CD4-positive, alpha-beta memory T cell (primary cell): ENCODE measurements around the gene NAA60. TPM values are rescaled to one million over a fixed set of nuclear protein-coding genes. Genes with fewer than 3 reads are reported as not detected.
A peak's percentile ranks its signal among the peaks of the same experiment; 100 is the strongest.
"Not testable (repeated sequence)": the region's sequence is repeated elsewhere in the genome, so short reads cannot be mapped to it uniquely, and the experiment has no call there.

Experiments
- CTCF ChIA-PET: fragments of 350-600 bp; sonication (Branson Sonifier 250); formaldehyde crosslinking; loops from one replicate; lab custom pipeline; 2021; ENCODE audit warnings: inconsistent platforms; ENCODE audit not compliant: partially characterized antibody; lab: Charles Lee
- POLR2A ChIA-PET: fragments of 350-600 bp; sonication (Branson Sonifier 250); formaldehyde crosslinking; loops from one replicate; lab custom pipeline; 2021; ENCODE audit not compliant: partially characterized antibody; lab: Charles Lee
- DNase-seq, 5 donors: peaks; one replicate each; pipeline versions ENCODE4 v3.0.0 to v3.0.0-alpha.2; 2020 to 2022; ENCODE audit warnings: mixed read lengths in 1 of 5
- H3K27ac ChIP-seq: one replicate; pipeline ENCODE4 v1.7.0; 2013; ENCODE audit warnings: low read depth, low read length
- H3K27me3 ChIP-seq: 2 replicates; pipeline ENCODE4 v1.7.0; 2013; ENCODE audit warnings: mild to moderate bottlenecking, low read length, moderate library complexity; ENCODE audit not compliant: insufficient read depth
- H3K36me3 ChIP-seq: 2 replicates; pipeline ENCODE4 v1.7.0; 2013; ENCODE audit warnings: mild to moderate bottlenecking, low read length, moderate library complexity; ENCODE audit not compliant: insufficient read depth
- H3K4me1 ChIP-seq: 2 replicates; pipeline ENCODE4 v1.7.0; 2013; ENCODE audit warnings: mild to moderate bottlenecking, low read length, moderate library complexity; ENCODE audit not compliant: insufficient read depth
- H3K4me3 ChIP-seq, 2 donors: one replicate each; pipeline ENCODE4 v1.7.0; 2013; ENCODE audit warnings: low read length in 2 of 2, mild to moderate bottlenecking in 1 of 2
- H3K9me3 ChIP-seq, 2 donors: one replicate each; pipeline ENCODE4 v1.7.0; 2013; ENCODE audit warnings: low read length in 2 of 2, control low read depth in 1 of 2; ENCODE audit not compliant: control insufficient read depth in 1 of 2
- H3K27ac Mint-ChIP-seq, 7 donors: one replicate each; pipeline ENCODE4 v1.8.0; 2020 to 2021; ENCODE audit warnings: mixed read lengths in 7 of 7, mild to moderate bottlenecking in 6 of 7, inconsistent platforms in 3 of 7, moderate library complexity in 3 of 7
- H3K27me3 Mint-ChIP-seq, 2 donors: one replicate each; pipeline ENCODE4 v1.8.0; 2020 to 2021; ENCODE audit warnings: mixed read lengths in 2 of 2
- H3K36me3 Mint-ChIP-seq, 2 donors: one replicate each; pipeline ENCODE4 v1.8.0; 2020 to 2021; ENCODE audit warnings: mixed read lengths in 2 of 2, inconsistent platforms in 1 of 2, mild to moderate bottlenecking in 1 of 2
- H3K4me1 Mint-ChIP-seq, 4 donors: one replicate each; pipeline ENCODE4 v1.8.0; 2020 to 2021; ENCODE audit warnings: mixed read lengths in 4 of 4, mild to moderate bottlenecking in 1 of 4
- H3K4me3 Mint-ChIP-seq, 8 donors: one replicate each; pipeline ENCODE4 v1.8.0; 2020 to 2021; ENCODE audit warnings: mixed read lengths in 8 of 8, mild to moderate bottlenecking in 7 of 8, moderate library complexity in 6 of 8, inconsistent platforms in 3 of 8
- H3K9me3 Mint-ChIP-seq, 8 donors: one replicate each; pipeline ENCODE4 v1.8.0; 2020 to 2021; ENCODE audit warnings: mixed read lengths in 8 of 8, mild to moderate bottlenecking in 5 of 8, inconsistent platforms in 3 of 8, moderate library complexity in 1 of 8
- intact Hi-C: fragments of 100-400 bp; cut with micrococcal nuclease; formaldehyde crosslinking; loops from one replicate; pipeline ENCODE4 v1.15.1; 2023
- polyA plus RNA-seq, 2 donors: library from polyadenylated mRNA; unstranded; fragments of 300-500 nt; fragmentation: Illumina TruSeq; gene quantifications; one replicate each; pipeline ENCODE4 v1.2.3, GENCODE V29; 2021
- total RNA-seq, 2 experiments: library from RNA; stranded (reverse); gene quantifications; one replicate each; pipeline ENCODE4 v1.2.3, GENCODE V29; 2021

Gene NAA60
- total and polyA plus RNA-seq, 4 experiments from 2014 or later = 28.2 to 62.9 (median 58.8) TPM

GRCh38 chr16:3469736-3470135 lies 26.3 kb downstream of the NAA60 start:
- Histone ChIP-seq H3K27ac (no peak overlapping the region), H3K9me3 (no peaks in the 10 kb centered on the region), H3K4me3 (no peak overlapping the region), H3K27me3 (no peaks in the 10 kb centered on the region), H3K36me3 (peaks cover 16% of the 10 kb centered on the region), H3K4me1 (peaks cover 9% of the 10 kb centered on the region)
- intact Hi-C loops = no loop called here
- Mint-ChIP-seq H3K27ac (peak overlapping the region in 2 of 7 donors; percentile 57 to 83), H3K4me3 (no peak overlapping the region), H3K9me3 (no peaks in the 10 kb centered on the region), H3K4me1 (peaks cover 33 to 76% (median 38%) of the 10 kb centered on the region in 4 donors), H3K27me3 (no peaks in the 10 kb centered on the region), H3K36me3 (peaks cover 25 to 30% of the 10 kb centered on the region in 2 donors)
- ChIA-PET CTCF (no interaction called here), POLR2A (interaction anchor here (0.7 kb wide), 1 partner anchor 21 kb away, joined by 3 read pairs; no protein-coding TSS in a partner anchor)
- no peak for DNase-seq

GRCh38 chr16:3470723-3471122 lies 27.2 kb downstream of the NAA60 start:
- Mint-ChIP-seq H3K4me3 (no peak overlapping the region), H3K4me1 (peaks cover 29 to 74% (median 32%) of the 10 kb centered on the region in 4 donors), H3K27me3 (no peaks in the 10 kb centered on the region), H3K36me3 (peaks cover 25 to 30% of the 10 kb centered on the region in 2 donors), H3K9me3 (no peaks in the 10 kb centered on the region), H3K27ac (peak overlapping the region in 3 of 7 donors; percentile 43 to 68 (median 44))
- POLR2A ChIA-PET = interaction anchor here (0.5 kb wide), 1 partner anchor 29 kb away, joined by 3 read pairs; no protein-coding TSS in a partner anchor
- CTCF ChIA-PET = no interaction called here
- Histone ChIP-seq H3K27me3 (no peaks in the 10 kb centered on the region), H3K4me1 (peaks cover 9% of the 10 kb centered on the region), H3K9me3 (no peaks in the 10 kb centered on the region), H3K4me3 (no peak overlapping the region), H3K27ac (no peak overlapping the region), H3K36me3 (peaks cover 10% of the 10 kb centered on the region)
- no peak for DNase-seq
- intact Hi-C loops = no loop called here

- DNase-seq = no peak
Observed at GRCh38 chr16:3471518-3472176, 28.2 kb downstream of the NAA60 start.

DNA sequence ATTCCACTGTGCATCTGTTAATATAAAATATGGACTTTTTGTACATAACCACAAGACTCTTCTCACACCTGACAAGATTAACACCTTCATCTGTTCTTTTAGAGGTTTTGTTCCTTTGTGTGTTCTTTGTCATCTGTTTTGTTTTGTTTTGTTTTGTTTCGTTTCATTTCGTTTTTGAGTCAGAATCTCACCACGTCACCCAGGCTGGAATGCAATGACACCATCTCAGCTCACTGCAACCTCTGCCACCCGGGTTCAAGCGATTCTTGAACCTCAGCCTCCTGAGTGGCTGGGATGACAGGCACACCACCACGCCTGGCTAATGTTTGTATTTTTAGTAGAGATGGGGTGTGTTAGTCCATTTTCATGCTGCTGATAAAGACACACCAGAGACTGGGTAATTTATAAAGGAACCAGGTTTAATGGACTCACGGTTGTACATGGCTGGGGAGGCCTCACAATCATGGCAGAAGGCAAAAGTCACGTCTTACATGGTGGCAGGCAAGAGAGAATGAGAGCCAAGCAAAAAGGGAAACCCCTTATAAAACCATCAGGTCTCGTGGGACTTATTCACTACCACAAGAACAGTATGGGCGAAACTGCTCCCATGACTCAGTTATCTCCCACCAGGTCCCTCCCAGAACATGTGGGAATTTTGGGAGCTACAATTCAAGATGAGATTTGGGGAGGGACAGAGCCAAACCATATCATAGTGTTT lies 29.6 kb downstream of the NAA60 start:
- Histone ChIP-seq H3K27me3 (no peaks in the 10 kb centered on the region), H3K9me3 (no peaks in the 10 kb centered on the region), H3K27ac (no peak overlapping the region), H3K4me1 (peaks cover 9% of the 10 kb centered on the region), H3K36me3 (no peaks in the 10 kb centered on the region), H3K4me3 (no peak overlapping the region)
- Mint-ChIP-seq H3K27me3 (no peaks in the 10 kb centered on the region), H3K36me3 (peaks cover 11 to 22% of the 10 kb centered on the region in 2 donors), H3K4me1 (peaks cover 11 to 50% (median 13%) of the 10 kb centered on the region in 4 donors), H3K9me3 (no peaks in the 10 kb centered on the region), H3K27ac (peak overlapping the region in 5 of 7 donors; percentile 10 to 58 (median 30)), H3K4me3 (peak overlapping the region in 1 of 8 donors; percentile 32)
- POLR2A ChIA-PET = no interaction called here
- DNase-seq = no peak
- CTCF ChIA-PET = no interaction called here
- intact Hi-C loops = no loop called here

More at GRCh38 chr16:3471518-3472176, 28.2 kb downstream of the NAA60 start:
- POLR2A ChIA-PET = no interaction called here
- Histone ChIP-seq H3K27ac (no peak overlapping the region), H3K4me1 (peaks cover 9% of the 10 kb centered on the region), H3K27me3 (no peaks in the 10 kb centered on the region), H3K36me3 (peaks cover under 1% of the 10 kb centered on the region), H3K9me3 (no peaks in the 10 kb centered on the region), H3K4me3 (no peak overlapping the region)
- H3K4me3 Mint-ChIP-seq = no peak overlapping the region
- peaks cover 22 to 26% of the 10 kb centered on the region in 2 donors for H3K36me3 Mint-ChIP-seq
- peaks cover 21 to 64% (median 26%) of the 10 kb centered on the region in 4 donors for H3K4me1 Mint-ChIP-seq
- no peaks in the 10 kb centered on the region for H3K27me3 Mint-ChIP-seq
- H3K9me3 Mint-ChIP-seq = no peaks in the 10 kb centered on the region
- CTCF ChIA-PET = no interaction called here
- intact Hi-C loops = no loop called here
- H3K27ac Mint-ChIP-seq = peak overlapping the region in 1 of 7 donors; percentile 57

- H3K27me3 ChIP-seq, intact Hi-C loops, H3K27ac ChIP-seq, H3K4me1 ChIP-seq, H3K4me3 ChIP-seq, H3K9me3 ChIP-seq, DNase-seq, CTCF ChIA-PET, H3K9me3 Mint-ChIP-seq, H3K27me3 Mint-ChIP-seq, H3K36me3 ChIP-seq: not testable (repeated sequence)
- POLR2A ChIA-PET = interaction anchor here (0.7 kb wide), 1 partner anchor 191 kb away, joined by 3 read pairs; no protein-coding TSS in a partner anchor
- Mint-ChIP-seq H3K4me3 (peak overlapping the region in 1 of 8 donors; percentile 32), H3K36me3 (peaks cover 11 to 22% of the 10 kb centered on the region in 2 donors), H3K4me1 (peaks cover 7 to 45% (median 8%) of the 10 kb centered on the region in 4 donors), H3K27ac (peak overlapping the region in 1 of 7 donors; percentile 30)
Observed at GRCh38 chr16:3473596-3473943, 30.1 kb downstream of the NAA60 start.

DNA sequence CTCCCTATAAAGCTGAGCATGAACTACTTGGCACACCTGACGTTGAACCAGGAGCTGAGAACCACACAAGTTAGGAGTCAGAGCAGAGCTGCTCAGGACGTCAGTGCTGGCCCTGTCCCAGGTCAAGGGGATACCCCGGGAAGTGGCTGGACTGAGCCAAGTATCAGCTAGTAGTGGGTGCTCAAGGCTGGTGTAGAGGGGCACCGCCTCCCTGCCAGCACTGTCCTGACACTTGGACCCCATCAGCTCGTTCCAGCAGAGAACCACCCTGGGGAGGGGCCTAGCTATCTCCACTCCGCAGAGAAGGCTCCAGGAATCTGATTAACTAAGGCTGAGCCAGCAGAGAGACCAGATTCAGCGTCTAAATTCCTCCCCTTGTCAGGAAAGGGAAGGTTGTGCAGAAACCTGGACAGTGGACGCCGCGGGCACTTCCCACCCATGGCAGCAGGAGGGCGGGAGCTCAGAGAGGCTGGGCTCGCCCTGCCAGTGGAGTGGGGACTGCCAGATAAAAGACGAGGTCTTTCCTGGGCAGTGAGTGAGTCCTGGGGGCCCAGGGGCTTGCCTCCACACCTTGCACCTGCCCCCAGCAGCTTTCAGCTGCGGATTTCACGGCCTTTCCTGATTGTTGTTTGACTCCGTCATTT lies 30.8 kb downstream of the NAA60 start:
- no peak for DNase-seq
- POLR2A ChIA-PET = interaction anchor here (0.7 kb wide), 1 partner anchor 192 kb away, joined by 3 read pairs; no protein-coding TSS in a partner anchor
- Histone ChIP-seq H3K36me3 (peaks cover 9% of the 10 kb centered on the region), H3K27me3 (no peaks in the 10 kb centered on the region), H3K9me3 (no peaks in the 10 kb centered on the region), H3K27ac (no peak overlapping the region), H3K4me3 (no peak overlapping the region), H3K4me1 (no peaks in the 10 kb centered on the region)
- peaks cover 6 to 41% (median 8%) of the 10 kb centered on the region in 4 donors for H3K4me1 Mint-ChIP-seq
- H3K27me3 Mint-ChIP-seq = no peaks in the 10 kb centered on the region
- CTCF ChIA-PET = no interaction called here
- intact Hi-C loops = no loop called here
- peaks cover 12 to 28% of the 10 kb centered on the region in 2 donors for H3K36me3 Mint-ChIP-seq
- H3K4me3 Mint-ChIP-seq = peak overlapping the region in 1 of 8 donors; percentile 32
- no peak overlapping the region for H3K27ac Mint-ChIP-seq
- H3K9me3 Mint-ChIP-seq = no peaks in the 10 kb centered on the region

DNA sequence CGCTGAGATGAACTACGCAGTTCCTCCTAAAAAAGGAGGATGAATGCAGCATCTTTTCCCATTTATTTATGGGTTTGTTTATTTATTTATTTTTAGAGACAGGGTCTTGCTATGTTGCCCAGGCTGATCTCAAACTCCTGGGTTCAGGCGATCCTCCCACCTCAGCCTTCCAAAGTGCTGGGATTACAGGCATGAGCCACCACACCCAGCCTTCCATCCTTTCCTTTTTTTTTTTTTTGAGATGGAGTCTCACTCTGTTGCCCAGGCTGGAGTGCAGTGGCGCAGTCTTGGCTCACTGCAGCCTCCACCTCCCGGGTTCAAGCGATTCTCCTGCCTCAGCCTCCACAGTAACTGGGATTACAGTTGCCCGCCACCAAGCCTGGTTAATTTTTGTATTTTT lies 31.4 kb downstream of the NAA60 start:
- POLR2A ChIA-PET = not testable (repeated sequence)
- H3K27ac Mint-ChIP-seq = peak overlapping the region in 2 of 7 donors; percentile 29 to 70

More for the DNA sequence above, 31.4 kb downstream of the NAA60 start:
- H3K4me3 ChIP-seq, H3K9me3 ChIP-seq, H3K27ac ChIP-seq, H3K27me3 Mint-ChIP-seq, H3K4me1 ChIP-seq, CTCF ChIA-PET, DNase-seq, H3K9me3 Mint-ChIP-seq, H3K27me3 ChIP-seq, H3K4me3 Mint-ChIP-seq, intact Hi-C loops: not testable (repeated sequence)
- H3K4me1 Mint-ChIP-seq = peaks cover 0 to 35% (median 8%) of the 10 kb centered on the region in 4 donors
- H3K36me3 ChIP-seq = peaks cover 14% of the 10 kb centered on the region
- H3K36me3 Mint-ChIP-seq = peaks cover 17 to 34% of the 10 kb centered on the region in 2 donors
